Measurements from ENCODE around the gene PIK3R6.

Gene PIK3R6

GRCh38 chr17:8753976-8754440 is 113.5 kb downstream of the PIK3R6 start:
- no peaks in the 10 kb centered on the region for H3K4me1 Mint-ChIP-seq
- no peak overlapping the region for H3K4me3 Mint-ChIP-seq
- ATAC-seq (no peak), DNase-seq (ENCODE audit: low spot score in 2 of 2) (no peak)
- H3K27ac Mint-ChIP-seq: peak overlapping the region; percentile 2
- no peaks in the 10 kb centered on the region for H3K36me3 Mint-ChIP-seq
- H3K9me3 Mint-ChIP-seq: no peaks in the 10 kb centered on the region

GRCh38 chr17:8753136-8753975 is 114.1 kb downstream of the PIK3R6 start:
- Mint-ChIP-seq H3K4me3 (no peak overlapping the region), H3K36me3 (no peaks in the 10 kb centered on the region), H3K27ac (peak overlapping the region; percentile 2), H3K9me3 (no peaks in the 10 kb centered on the region), H3K4me1 (no peaks in the 10 kb centered on the region)
- ATAC-seq (no peak), DNase-seq (ENCODE audit: low spot score in 2 of 2) (no peak)
